NT2/D1 (cell line): Measurements from ENCODE around the gene NAT10.

Experiments used
- SUZ12 ChIP-seq: IDR thresholded peaks from 2 replicates; pipeline ENCODE4 v1.6.1; 2011; ENCODE audit not compliant: insufficient read length, insufficient read depth; ENCODE audit errors: extremely low read depth
- YY1 ChIP-seq: IDR thresholded peaks from 2 replicates; pipeline ENCODE4 v1.6.1; 2011; ENCODE audit not compliant: insufficient read length, insufficient read depth

- TF ChIP-seq SUZ12 (no peak), YY1 (no peak)
These were observed 51.7 kb downstream of the NAT10 start for GRCh38 chr11:34157163-34157562.
